ENCODE measurements around the gene LRP1B.

LRP1B gene

DNA sequence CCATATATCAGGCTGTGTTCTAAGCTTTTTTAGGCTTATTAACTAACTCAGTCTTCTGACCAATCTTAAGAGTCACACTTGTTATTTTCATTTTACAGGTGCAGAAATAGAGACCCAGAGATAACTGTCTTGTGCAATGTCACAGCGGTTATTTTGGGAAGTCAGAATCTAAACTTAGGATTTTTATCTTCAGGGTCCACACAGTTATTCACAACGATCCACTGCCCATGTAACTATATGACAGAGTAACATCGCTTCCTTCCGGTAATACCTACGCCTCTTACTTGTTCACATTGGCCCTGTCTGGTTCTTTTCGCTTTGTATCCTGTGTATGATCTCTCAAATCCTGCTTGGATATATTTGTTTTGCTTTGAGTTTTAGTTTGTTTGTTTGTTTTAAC is 631.7 kb downstream of the LRP1B start:
- no peak for DNase-seq

DNA sequence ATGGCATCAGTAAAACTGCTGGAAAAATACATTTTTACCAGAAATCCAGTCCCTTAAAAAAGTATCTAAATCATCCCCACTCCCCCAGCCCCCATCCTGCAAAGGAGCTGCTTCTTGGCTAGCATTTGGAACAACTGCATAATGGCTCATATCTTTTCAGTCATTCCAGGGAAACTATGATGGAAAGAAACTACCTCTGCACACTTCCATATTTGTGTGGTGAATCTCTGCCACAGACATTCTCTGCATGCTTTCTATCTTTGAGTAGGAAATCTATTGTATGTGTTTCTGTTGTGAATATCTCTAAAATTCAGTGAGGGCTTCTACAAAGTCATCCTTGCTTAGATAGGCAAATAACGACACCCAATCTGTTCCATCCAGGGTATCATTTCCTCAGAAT is 632.3 kb downstream of the LRP1B start:
- DNase-seq, result no peak

DNA sequence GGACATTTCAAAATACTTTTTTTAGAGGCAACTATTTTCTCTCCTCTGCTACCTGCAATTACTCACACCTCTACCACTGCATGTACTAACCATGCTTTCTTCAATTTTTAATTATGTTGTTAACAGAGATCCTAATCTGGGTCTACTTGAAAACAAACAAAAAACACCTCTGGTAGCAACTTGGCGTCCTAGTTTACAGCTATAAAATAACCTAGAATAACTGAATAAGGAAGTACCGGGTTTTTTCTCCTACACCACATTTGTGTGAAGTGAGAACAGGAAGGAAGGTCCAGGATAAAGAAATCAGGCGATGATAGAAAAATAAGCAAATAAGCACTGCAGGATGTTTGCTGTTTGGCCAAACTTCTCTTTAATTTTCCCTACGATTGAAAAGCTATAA is 633.5 kb downstream of the LRP1B start:
- DNase-seq, result peak; percentile 0

DNA sequence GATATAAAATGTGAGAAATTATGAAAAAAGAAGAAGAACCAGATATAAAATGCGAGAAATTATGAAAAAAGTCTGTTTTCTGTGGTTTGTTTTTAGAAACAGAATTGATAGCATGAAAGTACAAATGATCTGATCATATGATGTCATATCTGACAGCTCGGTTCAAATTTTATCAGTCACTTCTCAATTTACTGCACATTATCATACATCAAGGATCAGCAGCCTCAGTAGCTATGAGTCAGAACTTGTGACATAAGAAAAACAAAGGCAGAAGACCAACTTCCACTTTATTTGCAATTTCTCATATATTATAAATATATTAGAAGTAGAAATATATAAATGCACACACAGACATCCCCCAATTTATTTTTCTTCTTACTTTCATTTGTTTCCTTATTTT is 634.0 kb downstream of the LRP1B start:
- DNase-seq, result no peak

DNA sequence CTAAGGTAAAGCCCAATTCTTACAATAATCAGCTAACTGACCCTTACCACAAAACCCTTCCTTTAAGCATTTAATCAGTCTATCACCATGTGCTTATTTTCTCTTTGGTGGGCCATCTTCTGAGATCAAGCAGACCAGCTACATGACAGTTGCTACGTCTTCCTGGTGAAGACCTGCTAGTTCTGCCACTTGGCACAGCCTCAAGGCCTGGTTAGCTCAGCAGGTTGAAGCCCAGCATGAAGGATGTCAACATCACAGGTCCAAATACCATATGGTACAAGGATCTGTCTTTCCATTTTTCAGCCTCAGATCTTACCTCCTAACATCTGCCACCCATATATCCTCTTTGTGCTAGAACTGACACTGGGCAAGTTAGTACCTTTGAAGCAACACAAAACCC is 636.9 kb downstream of the LRP1B start:
- no peak for DNase-seq

DNA sequence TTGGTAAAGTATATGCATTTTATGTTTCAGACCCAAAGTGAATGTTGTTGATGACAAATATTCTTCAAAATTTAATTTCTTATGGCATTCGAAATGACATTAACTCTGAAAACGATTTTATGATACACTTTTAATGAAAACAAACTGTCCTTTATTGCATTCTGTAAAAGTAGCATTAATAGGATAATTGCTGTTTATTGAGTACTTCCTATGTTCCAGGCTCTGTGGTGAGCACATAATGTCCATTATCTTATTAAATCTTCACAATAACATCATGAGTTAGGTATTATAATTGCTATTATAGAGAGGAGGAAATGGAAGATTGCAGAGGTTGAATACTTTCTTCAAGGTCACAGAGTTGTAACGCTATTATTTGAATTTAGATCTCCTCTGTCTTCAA is 638.0 kb downstream of the LRP1B start:
- no peak for DNase-seq

DNA sequence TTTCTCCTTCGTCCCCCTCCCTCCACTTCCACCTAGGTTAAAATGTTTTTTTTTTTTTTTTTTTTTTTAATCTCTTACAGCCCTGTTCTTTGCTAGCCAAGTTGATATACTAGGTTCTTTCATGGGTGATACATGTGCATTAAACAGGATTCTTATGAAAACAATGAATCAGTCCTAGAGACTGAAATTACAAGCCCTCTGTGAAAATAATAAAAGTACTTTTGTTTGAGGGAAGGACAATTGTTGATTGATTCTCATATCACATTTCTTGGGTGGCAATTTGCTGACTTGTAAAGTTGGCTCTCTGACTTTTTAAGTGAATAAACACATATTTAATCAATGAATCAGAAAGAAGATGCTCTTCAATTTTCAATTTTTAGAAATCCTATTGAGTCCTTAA is 639.9 kb downstream of the LRP1B start:
- no peak for DNase-seq

DNA sequence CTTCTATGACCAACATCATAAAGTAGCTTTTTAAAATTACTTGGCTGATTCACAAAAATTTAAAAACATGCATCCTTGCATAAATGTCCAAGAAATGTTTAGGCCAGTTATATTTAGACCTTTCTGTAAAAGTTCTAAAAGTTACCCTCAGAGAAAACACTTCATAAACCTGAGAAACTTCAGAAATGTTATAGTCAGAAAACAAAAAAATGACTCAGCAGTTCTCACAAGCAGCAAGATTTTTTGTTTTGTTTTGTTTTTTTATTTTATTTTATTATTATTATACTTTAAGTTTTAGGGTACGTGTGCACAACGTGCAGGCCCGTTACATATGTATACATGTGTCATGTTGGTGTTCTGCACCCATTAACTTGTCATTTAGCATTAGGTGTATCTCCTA is 648.1 kb downstream of the LRP1B start:
- no peak for DNase-seq

DNA sequence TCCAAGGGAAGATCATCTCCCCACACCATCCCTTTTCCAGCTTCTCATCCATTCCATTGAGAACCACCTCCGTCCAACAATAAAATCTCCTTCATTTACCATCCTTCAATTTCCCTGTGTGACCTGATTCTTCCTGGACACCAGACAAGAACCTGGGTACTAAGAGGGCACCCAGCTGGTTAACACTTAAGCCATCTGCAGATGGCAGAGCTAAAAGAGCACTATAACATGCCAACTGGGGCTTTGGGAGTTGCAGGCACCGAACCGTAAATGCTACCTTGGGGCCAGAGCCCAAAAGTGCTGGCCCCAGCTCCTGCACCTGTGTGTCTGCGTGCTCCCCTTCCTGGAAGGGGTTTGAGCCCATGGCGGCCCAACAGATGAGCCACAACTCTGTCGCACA is 655.0 kb downstream of the LRP1B start:
- no peak for DNase-seq

DNA sequence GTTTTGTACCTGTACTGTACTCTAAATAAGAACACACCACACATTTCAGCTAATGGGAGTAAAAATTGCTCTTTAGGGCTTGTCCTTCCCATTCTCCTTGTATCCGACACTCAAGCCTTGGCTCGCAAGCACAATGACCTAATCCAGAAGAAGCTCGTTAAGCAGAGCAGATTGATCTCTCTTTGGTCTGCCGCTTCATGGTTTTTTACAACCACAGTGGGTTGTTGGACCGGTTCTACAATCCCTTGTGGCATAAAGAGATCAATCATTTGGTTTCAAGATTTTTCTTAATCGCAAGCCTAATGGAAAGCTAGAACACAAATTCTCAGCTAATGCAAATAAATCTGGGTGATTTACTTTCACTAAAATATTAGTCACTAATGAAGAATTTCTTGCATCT is 662.1 kb downstream of the LRP1B start:
- DNase-seq, result no peak

DNA sequence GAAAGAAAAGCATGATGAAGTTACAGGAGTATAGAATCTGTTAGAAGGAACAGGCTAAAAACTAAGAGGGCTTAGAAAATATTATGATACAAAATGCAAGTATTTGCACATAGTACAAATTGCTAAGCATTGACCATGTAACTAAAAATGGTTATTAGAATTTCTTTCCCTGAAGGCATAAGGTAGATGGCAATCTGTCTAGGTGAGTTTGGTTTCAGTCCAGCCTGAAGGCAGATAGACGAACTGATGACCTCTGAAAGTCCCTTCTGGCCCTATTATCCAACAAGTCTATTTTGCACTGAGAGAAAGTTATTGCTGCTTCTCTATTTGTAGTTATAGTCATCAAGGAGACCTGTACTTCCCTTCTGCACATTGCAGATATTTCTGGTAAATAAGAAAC is 663.5 kb downstream of the LRP1B start:
- DNase-seq, result no peak

DNA sequence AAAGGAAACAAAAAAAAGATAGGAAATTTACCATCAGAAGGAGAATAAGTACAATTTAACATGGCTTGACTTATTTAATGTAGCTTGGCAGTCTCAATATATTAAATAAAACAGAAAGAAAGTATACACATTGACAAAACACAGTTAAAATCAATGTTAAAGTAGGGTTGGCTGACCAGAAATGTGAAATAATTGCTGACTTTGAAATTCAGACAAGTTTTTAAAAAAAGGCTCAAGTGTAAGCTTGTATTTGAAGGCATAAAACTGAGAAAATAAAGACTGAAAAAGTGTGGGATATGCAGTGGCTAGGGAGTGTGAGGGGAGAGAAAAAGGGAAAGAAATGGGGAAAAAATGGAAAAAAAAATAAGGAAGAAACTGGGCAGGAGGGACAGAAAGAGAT is 665.8 kb downstream of the LRP1B start:
- no peak for DNase-seq

DNA sequence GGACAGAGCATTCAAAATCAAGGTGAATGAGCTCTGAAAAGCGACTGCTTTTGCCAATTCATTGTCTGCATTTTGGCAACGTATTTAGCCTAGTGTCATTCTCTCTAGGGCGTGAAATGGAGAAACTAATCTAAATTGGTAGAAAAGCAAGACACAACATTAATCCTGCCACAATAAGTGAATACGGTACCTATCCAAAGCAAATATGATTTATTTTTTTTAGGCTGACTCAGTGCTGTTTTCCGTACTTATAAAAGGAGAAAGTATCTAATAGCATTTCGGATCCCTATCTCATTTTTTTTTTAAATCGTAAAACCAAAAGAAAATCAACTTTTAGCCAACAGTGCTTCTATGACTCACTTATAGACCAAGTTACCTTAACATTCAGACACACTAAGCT is 672.5 kb downstream of the LRP1B start:
- DNase-seq, result no peak

DNA sequence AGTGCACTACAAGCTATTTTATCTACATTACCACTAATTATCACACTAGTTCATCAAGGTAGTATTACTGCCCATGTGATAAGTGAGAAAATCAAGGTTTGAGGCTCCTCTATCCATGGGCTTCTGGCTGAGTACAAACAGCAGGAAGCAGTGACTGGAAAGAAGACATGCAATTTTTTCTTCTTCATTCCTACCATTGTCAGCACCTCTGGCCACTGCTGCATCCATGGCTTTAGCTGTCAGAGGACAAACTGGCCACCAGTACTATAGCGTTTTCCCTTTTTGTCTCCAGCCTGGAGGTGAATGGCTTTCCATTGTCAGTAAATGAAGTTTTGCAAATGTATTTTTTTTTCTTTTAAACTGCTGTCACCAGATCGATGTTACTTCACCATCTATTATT is 674.9 kb downstream of the LRP1B start:
- no peak for DNase-seq

DNA sequence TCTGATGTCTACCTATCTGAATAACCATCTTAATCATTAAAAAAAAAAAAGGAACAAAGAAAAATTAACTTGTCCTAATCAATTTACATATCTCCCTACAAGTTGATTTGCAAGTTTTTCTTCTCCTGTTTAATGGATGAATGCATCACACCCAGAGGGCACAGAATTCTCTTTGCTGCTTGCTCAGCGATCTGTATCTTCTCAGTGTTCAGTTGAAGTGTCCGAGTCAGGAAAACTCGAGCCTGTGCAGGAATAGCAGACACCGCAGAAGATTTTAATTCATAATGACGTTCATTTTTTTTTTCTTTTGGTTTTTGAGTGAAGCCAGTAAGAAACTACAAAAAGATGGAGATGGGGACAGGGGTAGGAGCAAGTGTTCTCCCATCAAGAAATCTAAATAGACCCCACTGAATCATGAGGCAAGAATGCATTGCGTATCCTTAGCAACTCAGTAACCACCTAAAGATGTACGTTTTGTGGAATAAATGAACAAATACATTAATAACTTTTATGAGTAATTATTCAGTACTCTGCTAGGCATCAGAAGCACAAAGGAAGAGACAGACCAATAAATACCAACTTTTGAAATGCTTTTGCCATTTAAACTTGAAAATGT is 675.5 kb downstream of the LRP1B start:
- no peak for DNase-seq

DNA sequence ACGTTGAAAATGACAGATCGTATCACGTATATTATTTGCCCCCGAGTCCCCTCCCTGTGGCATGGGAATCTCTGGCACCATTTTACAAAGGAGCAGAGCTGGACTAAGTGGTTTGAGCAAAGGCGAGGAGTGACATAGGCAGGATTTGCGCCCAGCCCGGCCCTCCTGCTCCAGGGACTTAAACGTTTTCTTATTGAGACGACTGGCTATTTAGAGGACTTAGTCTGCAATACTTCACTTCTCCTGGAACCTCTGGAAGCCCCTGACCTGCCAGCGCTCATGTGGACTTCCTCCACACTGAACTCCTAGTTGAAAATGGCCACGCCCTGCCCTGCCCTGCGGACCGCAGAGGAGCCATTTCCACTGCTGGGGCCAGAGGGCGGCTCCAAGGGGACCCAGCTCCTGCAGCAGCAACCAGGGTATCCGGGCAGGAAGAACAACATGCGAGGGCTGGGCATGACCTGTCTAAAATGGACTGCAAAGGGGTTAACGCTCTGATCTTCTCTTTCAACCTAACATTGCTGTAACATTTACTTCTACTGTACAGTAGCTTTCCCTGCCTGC is 690.7 kb downstream of the LRP1B start:
- no peak for DNase-seq

DNA sequence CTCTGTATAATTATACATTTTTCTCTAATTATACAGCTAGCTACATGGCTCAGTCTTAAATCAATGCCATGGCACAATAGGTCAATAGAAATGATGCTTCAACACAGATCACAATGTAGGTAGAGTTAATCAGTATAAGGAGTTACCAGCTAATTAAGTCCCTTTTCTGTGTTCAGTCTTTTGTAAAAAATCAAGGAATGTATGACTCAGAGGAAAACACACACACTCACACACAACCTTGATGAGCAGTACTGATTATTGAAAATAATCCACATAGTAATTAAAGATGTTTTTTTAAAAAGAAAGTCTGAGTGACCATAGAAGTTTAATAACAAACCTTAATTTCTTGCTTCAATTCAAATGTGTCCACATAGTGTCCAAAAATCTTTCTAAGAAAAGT is 691.3 kb downstream of the LRP1B start:
- no peak for DNase-seq

DNA sequence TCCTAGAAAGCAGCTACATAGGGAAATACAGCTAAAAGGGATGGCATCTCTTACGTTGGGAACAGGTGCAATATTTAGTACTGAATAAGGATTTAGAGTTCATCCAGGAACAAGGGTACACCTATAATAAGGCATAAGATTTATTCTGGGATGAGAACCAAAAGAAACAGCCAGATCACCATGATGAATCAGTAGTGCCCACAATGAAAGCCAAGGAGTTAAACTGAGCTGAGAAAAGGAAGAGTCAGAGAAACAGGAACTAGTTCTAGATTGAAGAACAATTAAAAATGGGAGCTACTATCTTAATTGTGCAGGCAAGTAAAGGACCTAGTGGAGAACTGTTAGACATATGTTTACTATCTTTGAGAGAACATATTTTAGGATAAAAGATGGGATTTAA is 692.3 kb downstream of the LRP1B start:
- DNase-seq, result no peak

DNA sequence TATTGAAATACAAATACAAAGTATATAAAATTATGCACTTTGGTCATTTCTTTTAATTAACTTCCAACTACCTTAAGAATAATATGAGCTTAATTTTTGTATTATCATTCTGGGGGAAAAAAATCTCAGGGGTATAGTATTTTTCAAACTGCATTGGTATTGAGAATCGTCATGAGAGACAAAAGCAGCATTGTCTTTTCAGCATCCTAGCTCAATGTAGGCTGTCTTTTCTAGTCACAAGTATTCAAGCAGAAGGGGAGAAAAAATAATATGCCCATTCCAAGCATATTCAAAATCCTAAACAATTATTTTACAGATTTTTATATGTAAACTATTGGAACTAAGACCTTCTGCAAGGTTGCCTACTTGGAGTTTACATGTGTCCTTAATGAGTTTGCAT is 693.3 kb downstream of the LRP1B start:
- DNase-seq, result no peak

DNA sequence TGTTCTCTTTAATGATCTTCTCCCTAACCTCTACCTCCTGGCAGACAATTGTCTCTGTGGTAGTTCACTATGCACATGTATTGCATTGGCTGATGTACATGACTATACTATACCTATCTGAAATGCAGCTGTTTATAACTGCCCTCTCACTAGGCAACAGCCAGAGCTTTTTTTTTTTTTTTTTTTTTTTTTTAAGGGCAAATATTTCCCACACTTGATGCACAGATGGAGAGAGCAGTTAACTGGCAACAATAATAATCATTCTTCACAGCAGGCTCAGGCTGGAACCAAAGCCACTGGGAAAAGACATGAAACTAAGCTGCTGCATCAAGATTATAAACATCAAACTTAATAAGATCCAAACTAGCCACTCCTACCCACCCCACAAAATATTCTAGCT is 707.7 kb downstream of the LRP1B start:
- no peak for DNase-seq

DNA sequence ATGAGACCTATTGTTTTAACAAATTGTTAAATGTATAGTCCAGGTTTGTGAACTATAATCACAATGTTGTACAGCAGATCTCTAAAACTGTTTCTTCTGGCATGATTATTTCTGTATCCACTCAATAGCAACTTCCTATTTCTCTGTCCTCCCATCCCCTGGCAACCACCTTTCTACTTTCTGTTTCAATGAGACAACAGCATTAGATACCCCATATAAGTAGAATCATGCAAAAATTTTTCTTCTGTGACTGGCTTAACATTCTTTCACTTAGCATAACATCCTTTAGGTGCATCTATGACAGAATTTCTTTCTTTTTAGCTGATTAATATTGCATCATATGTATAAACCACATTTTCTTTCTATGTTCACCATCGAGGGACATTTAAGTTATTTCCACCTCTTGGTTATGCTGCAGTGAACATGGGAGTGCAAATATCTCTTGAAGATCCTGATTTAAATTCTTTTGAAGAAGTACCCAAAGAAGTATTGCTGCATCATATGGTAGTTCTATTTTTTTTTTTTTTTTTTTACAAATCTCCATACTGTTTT is 713.5 kb downstream of the LRP1B start:
- DNase-seq, result no peak

DNA sequence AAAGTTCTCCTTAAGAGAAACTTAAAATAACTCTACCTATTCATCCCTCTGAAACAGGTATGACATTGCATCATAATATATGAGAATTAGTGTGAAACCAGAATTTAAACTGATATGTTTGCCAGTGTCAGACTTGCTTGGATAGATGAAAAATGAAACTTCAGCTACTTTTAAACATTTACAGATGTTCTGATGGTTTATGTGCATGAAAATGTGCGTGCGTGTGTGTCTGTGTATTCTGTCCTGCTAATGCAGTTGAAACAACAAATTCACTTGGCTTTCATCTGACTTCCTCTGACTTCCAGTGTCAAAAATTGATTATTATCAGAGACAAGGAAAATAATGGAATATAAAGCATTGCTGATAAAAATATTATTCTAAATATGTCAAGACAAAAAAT is 719.4 kb downstream of the LRP1B start:
- DNase-seq, result no peak

DNA sequence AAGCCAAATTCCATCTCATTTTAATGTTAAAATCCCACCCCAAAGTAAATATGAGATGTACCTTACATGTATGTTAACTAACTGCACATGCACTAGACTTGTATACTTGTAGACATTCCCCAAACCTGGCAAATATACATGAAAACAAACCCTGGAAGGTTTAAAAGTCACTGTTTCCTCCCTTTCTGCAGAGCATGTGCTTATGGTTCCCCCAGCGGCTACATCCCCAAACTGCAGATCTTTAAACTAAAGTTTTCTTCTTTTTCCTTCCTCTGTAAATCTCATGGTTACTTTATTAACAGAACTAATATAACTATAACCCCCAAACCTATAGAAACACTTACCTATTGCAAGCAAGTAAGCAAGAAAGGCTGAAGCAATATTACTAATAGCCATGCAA is 731.5 kb downstream of the LRP1B start:
- no peak for DNase-seq

DNA sequence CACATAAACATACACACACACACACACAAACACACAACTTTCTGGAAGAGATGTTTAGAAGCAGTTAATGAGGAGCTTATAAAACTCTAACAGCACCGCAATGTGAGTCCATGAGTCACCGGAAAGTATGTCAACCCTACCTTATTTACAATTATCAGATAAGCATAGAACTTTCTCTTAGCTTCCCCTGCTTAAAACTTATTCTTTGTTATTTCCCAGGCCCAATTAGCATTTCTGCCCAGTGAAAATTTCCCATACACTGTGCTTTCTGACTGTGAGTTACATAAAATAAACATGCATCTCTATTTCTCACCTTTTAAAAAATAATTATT is 737.6 kb downstream of the LRP1B start:
- no peak for DNase-seq

DNA sequence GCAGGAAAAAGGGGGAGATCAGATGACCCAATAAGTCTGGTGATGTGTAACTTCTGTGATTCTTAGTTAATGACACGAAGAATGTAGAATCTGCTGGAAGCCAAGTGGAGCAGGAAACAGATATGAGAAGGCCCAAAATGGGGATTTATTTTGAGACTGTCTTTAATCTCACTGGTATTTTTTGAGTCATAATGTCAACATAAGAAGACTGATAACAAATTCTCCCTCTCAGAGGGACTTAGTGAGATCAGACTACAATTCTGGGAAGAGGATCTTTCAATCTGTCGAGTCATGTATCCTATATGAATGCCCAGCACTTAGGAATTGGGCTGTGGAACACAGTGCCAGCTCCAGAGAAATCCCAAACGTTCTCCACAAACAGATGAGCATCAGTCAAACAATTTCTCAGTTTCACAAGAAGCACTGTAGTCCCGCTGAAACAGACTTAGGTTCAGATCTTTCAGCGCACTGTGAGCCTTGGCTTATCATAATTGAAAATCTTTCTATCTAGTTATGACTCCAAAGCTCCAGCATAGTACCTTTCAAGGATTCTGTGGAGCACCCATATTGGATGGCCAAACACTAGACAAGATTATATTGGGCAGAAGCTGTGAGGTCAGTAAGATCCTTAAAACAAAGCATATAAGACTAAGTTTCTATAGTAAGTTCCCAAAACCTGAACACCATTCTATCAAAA is 738.2 kb downstream of the LRP1B start:
- no peak for DNase-seq
